Endometrial microvascular endothelial cells (primary cell): ENCODE measurements around the gene CDK16. TPM values are rescaled to one million over a fixed set of nuclear protein-coding genes. Genes with fewer than 3 reads are reported as not detected.

Source experiments
- in situ Hi-C: cut with HindIII; loops from 2 replicates; pipeline ENCODE4 v1.10.0; 2017; ENCODE audit warnings: low sequenced_read_pairs, low pct_unique_long_range_greater_than_20kb; ENCODE audit errors: inconsistent ontology term
- total RNA-seq: library from RNA; depleted of rRNA; stranded (reverse); fragments of >200 nt; gene quantifications from one replicate; pipeline ENCODE4 v1.2.3, GENCODE V29; 2015; ENCODE audit errors: inconsistent ontology term

Gene CDK16
- total RNA-seq, 1 donor from 2014 or later = 115 TPM

- in situ Hi-C loops = no loop called here
Observed at GRCh38 chrX:47182106-47182700, 36.3 kb upstream of the CDK16 start.

GRCh38 chrX:47184486-47184885 lies 34.0 kb upstream of the CDK16 start:
- in situ Hi-C loops = no loop called here

GRCh38 chrX:47185241-47185640 lies 33.2 kb upstream of the CDK16 start:
- in situ Hi-C loops = no loop called here

GRCh38 chrX:47186096-47186740 lies 32.3 kb upstream of the CDK16 start:
- in situ Hi-C loops = no loop called here

GRCh38 chrX:47187106-47187677 lies 31.3 kb upstream of the CDK16 start:
- in situ Hi-C loops = no loop called here

GRCh38 chrX:47189906-47190305 lies 28.6 kb upstream of the CDK16 start:
- in situ Hi-C loops = no loop called here

GRCh38 chrX:47190445-47191269 lies 27.8 kb upstream of the CDK16 start:
- in situ Hi-C loops = no loop called here

GRCh38 chrX:47191331-47191730 lies 27.1 kb upstream of the CDK16 start:
- in situ Hi-C loops = no loop called here

GRCh38 chrX:47191806-47192401 lies 26.6 kb upstream of the CDK16 start:
- in situ Hi-C loops = no loop called here

- in situ Hi-C loops = no loop called here
Observed at GRCh38 chrX:47193475-47194193, 24.8 kb upstream of the CDK16 start, which contains the start of gene UBA1. TSS of gene UBA1 (plus strand) at chrX:47193829. CDS start at chrX:47198803, 4,974 bp downstream.

- in situ Hi-C loops = no loop called here
Observed at GRCh38 chrX:47194194-47194787, 24.2 kb upstream of the CDK16 start.

GRCh38 chrX:47196098-47196497 lies 22.4 kb upstream of the CDK16 start:
- in situ Hi-C loops = no loop called here

GRCh38 chrX:47197526-47197925 lies 21.0 kb upstream of the CDK16 start:
- in situ Hi-C loops = no loop called here

- in situ Hi-C loops = no loop called here
Observed at GRCh38 chrX:47198026-47198686, 20.3 kb upstream of the CDK16 start.

- in situ Hi-C loops = no loop called here
Observed at GRCh38 chrX:47198687-47199080, 19.8 kb upstream of the CDK16 start.

GRCh38 chrX:47199286-47199685 lies 19.2 kb upstream of the CDK16 start:
- in situ Hi-C loops = no loop called here

- in situ Hi-C loops = no loop called here
Observed at GRCh38 chrX:47200385-47201150, 17.9 kb upstream of the CDK16 start.
